Measurements from ENCODE around the gene KCNN1. TPM values are rescaled to one million over a fixed set of nuclear protein-coding genes. Genes with fewer than 3 reads are reported as not detected.

The KCNN1 gene
- 16.8 TPM for total RNA-seq

DNA sequence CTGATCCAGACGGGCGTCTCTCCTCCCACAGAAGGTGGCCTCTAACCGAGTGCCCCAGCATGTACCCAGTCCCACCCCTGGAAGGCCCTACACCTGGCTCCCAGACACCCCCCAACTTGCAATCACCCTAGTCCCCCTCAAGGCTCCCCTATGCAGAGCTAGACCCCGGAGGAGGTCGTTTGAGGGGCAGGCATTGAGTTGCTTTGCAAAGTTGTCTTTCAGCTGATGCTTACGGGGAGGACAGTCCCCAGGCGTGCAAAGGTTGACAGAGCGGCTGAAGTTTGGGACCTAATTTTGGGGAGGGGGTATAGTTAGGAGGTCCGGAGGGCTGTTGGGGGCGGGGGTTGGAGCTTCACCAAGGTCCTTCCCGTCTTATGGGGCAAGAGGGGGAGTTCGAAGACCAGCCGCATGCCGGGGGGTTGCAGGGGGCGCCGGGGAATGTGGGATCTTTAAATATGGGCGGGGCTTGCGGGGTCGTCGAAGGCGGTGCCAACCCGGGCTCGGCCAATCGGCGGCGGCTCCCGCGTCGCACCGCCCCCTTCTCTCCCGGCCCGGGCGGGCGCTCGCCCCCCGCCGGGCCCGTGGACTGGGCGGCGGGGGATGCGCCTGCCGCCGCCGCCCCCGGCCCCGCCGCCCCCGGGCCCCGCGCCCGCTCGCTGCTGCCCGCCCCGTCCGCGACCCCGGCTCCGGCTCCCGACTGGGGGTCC, at the start of gene KCNN1:
Gene KCNN1, plus strand, starts transcription at position 558 of the 707 bp plus-strand sequence. CDS start 6,782 bp downstream, outside the sequence.

DNA sequence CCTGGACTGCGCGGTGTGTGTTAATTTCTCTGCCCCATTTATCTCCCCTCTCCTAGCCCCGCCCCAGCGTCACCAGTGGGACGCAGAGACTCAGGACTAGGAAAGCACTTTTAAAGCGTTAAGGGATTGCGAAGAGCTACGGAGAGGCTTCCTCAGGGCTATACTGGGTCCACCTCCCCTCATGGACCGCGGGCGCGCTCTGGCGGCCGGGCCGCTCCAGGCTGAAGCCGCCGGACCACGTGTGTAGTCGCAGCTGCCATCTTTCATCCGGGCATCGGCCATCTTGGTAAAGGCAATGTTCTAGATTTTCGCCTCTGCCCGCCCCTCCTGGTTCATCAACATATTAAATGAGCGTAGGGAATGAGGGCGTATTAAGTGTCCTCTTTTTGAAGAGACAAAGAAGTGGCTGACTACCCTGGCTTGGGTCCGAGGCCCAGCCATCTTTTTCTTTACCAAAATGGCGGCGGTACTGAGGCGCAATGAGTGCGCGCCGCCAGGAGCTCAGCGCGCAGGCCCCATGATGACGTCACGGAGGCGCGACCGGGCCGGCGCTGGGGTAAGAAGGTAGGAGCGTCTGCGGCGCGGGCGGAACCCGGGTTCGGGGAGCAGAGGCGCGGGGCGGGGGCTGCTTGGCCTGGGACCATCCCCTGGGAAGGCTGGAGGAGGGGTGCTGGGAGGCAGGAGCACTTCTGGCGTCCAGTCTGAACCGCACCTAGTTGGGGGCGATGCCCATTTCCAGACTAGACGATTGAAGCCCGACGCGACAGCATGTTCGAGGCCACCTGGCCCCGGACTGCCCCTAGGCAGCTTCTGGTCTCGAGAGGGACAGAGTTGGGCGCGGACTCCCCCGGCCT, 34.2 kb upstream of the KCNN1 start, which contains the start of gene CCDC124:
Gene CCDC124, plus strand, starts transcription at position 531 of the 854 bp plus-strand sequence. CDS start 3,406 bp downstream, outside the sequence.

DNA sequence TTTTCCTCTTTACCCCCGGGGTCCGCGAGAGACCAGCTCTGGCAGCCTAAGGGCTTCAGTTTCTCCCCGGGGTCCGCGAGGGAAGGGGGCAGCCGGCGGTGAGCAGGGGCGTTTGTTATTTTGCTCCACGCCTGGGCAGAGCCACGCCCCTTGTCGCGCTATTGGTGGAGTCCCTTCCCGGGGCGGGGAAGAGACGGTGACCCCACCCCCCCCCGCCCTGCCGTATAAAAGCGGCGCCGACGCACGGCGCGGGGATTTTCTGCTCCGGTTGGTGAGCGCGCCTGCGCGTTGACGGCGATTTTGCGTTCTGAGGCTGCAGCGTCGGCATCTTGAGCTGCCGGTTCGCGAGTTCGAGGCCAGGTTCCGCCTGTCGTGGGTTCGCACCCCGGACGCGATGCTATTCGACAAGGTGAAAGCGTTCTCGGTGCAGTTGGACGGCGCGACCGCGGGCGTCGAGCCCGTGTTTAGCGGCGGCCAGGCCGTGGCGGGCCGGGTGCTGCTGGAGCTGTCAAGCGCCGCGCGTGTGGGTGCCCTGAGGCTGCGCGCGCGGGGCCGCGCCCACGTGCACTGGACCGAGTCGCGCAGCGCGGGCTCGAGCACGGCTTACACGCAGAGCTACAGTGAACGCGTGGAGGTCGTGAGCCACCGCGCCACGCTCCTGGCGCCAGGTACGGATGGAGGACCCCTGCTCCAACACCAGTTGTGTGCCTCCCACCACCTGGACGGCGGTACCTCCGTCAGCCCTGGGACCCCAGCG, 41.2 kb downstream of the KCNN1 start, which contains the start of gene ARRDC2:
Gene ARRDC2, plus strand, starts transcription at position 254 of the 757 bp plus-strand sequence. Its CDS starts 141 bp downstream, at position 395.

Small RNA genes lying within 50 kb of the gene (small RNA-seq; reads per million reads assigned to genes)
- gene RNA5SP468, result not detected

Other genes with a start within 250 kb of the KCNN1 start
- 29.5 TPM for gene MAP1S, start 247.6 kb upstream of the KCNN1 start, total RNA-seq
- gene FCHO1, start 215.6 kb upstream of the KCNN1 start, total RNA-seq, result 30.0 TPM
- gene B3GNT3, start 172.0 kb upstream of the KCNN1 start, total RNA-seq, result 0.46 TPM
- gene INSL3, start 145.6 kb upstream of the KCNN1 start, total RNA-seq, result not detected
- 3.5 TPM for gene JAK3, start 119.1 kb upstream of the KCNN1 start, total RNA-seq
- 547 TPM for gene RPL18A, start 107.2 kb upstream of the KCNN1 start, total RNA-seq
- gene SLC5A5, start 95.2 kb upstream of the KCNN1 start, total RNA-seq, result 6.0 TPM
- 27.5 TPM for gene CCDC124, start 34.1 kb upstream of the KCNN1 start, total RNA-seq
- gene ARRDC2, start 41.1 kb downstream of the KCNN1 start, total RNA-seq, result 1.6 TPM
- 0.69 TPM for gene IL12RB1, start 119.8 kb downstream of the KCNN1 start, total RNA-seq
- gene MAST3, start 130.7 kb downstream of the KCNN1 start, total RNA-seq, result 12.7 TPM
- 34.1 TPM for gene PIK3R2, start 186.1 kb downstream of the KCNN1 start, total RNA-seq
- 1.4 TPM for gene IFI30, start 206.7 kb downstream of the KCNN1 start, total RNA-seq
- gene MPV17L2, start 226.1 kb downstream of the KCNN1 start, total RNA-seq, result 5.3 TPM
- 72.0 TPM for gene RAB3A, start 236.9 kb downstream of the KCNN1 start, total RNA-seq

All from diencephalon (tissue), 1 donor.